Measurements from ENCODE around the gene B4GALT6.

B4GALT6 gene

DNA sequence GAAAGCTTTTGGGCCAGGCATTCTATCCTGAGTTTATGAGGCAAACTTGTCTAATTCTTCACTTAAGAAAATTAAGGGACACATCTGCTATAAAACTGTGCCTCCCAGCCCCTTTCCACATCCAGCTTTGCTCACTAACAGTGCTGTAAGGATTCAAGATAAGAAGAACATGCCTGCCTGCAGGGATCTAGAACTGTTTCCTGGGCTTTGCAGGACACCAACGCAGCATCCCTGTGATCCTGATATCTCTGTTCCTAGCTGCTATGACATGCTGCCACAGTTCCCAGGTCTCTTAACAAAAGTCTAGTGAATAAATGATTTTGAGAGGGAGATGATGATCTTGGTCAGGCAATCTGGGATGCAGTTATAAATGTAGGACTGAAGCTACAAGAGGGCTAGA, 12.4 kb downstream of the B4GALT6 start:
- DNase-seq (ENCODE audit: low spot score) = no peak
- H3K4me3 ChIP-seq = no peak overlapping the region
- H3K27ac ChIP-seq = no peak overlapping the region
- TF ChIP-seq, protein P1, sequence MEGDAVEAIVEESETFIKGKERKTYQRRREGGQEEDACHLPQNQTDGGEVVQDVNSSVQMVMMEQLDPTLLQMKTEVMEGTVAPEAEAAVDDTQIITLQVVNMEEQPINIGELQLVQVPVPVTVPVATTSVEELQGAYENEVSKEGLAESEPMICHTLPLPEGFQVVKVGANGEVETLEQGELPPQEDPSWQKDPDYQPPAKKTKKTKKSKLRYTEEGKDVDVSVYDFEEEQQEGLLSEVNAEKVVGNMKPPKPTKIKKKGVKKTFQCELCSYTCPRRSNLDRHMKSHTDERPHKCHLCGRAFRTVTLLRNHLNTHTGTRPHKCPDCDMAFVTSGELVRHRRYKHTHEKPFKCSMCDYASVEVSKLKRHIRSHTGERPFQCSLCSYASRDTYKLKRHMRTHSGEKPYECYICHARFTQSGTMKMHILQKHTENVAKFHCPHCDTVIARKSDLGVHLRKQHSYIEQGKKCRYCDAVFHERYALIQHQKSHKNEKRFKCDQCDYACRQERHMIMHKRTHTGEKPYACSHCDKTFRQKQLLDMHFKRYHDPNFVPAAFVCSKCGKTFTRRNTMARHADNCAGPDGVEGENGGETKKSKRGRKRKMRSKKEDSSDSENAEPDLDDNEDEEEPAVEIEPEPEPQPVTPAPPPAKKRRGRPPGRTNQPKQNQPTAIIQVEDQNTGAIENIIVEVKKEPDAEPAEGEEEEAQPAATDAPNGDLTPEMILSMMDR (IDR thresholded peaks at IDR 0.05) = no peak

DNA sequence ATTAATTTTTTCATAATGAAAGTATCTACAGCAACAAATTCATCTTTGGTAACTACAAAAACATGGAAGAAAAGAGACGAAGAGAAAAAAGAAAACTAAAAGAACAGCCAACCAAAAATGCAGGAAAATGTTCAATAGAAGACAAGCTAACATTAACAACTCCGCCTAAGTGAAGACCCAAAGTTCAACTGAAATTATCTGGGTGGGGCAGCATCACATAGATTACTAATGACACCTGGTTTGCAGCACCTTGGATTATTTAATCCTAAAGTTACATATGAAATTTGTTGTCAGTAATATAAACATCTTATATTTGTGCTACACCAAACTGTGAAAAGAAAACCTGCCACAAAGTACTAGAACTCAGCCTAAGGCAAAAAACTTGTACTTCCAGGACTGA, 14.8 kb downstream of the B4GALT6 start:
- H3K4me3 ChIP-seq = no peak overlapping the region
- TF ChIP-seq, protein P1 (IDR thresholded peaks at IDR 0.05) = no peak
- no peak for DNase-seq (ENCODE audit: low spot score)
- no peak overlapping the region for H3K27ac ChIP-seq

DNA sequence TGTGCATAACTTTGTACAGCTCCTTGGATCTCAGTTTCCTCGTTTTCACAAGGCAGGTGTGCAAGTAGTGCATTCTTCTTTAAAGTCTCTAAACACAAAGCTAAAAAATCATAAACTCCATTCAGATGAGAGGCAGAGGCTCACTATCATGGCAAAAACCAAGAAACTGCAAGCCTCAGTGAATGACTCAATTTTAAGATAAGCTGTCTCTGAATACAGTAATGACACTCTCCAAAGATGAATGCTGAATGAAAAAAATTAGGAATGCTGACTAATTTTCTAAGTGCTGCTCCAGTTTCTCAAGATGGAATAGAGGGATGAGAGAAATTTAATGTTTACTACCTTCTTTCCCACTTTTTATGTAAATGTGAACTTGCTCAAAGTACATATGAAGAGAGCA, 17.2 kb downstream of the B4GALT6 start:
- DNase-seq (ENCODE audit: low spot score) = no peak
- H3K4me3 ChIP-seq = no peak overlapping the region
- TF ChIP-seq, protein P1 (IDR thresholded peaks at IDR 0.05) = no peak
- no peak overlapping the region for H3K27ac ChIP-seq

DNA sequence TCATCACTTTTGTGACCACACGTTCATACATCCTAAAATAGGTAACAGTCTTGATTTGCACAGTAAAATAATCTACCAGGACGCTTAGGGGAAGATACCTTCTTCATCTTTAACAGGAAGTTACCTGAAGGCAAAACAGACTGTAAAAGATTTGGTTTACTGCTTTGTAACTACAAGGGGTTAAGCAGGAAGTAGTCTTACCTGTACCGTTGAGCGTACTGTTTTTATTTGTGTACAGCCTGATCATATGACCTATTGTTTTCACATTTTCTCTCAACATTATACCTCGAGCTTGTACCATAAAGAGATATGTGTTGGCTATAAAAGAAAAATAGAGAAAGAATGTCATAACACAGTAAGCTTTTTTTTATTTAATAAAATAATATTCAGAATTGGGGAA, 18.3 kb downstream of the B4GALT6 start:
- no peak for DNase-seq (ENCODE audit: low spot score)
- no peak overlapping the region for H3K4me3 ChIP-seq
- H3K27ac ChIP-seq = no peak overlapping the region
- TF ChIP-seq, protein P1 (IDR thresholded peaks at IDR 0.05) = no peak

DNA sequence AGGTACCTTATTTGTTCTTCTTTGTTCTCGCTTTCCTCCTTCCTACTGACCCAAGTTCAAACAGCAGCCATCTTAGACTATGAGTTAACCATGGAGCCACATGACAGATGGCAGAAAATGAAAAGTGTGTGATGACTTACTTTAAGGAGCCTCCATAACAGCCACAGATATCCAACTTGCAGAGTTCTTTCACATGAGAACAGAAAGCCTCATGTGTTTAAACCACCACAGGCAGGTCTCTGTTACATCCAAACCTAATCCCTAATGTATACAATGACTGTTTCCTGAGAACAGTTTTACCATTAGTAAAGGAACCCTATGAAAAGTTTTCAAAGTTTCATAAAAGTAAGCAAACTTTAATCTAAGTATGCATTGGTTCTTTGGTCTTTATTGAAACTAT, 20.3 kb downstream of the B4GALT6 start:
- H3K27ac ChIP-seq = no peak overlapping the region
- no peak for DNase-seq (ENCODE audit: low spot score)
- no peak overlapping the region for H3K4me3 ChIP-seq
- TF ChIP-seq, protein P1 (IDR thresholded peaks at IDR 0.05) = no peak

DNA sequence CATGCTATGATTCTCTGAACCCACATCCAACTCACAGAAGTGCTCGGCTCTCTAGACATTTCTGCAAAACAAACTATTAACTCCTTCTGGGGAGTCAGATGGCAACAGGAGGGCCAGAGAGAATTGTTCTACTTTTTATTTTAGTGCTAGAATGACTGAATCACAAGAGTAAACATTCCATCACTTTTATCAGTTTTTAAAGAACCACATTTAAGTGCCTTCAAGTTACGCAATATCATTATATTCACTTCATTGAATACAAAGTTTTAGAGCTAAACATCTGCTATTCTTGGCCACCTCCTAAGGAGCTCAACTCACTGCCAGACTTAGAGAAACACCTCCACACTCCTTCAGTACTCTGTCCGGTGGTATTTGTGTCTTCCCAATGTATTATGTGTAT, 22.4 kb downstream of the B4GALT6 start:
- DNase-seq (ENCODE audit: low spot score) = no peak
- no peak overlapping the region for H3K27ac ChIP-seq
- no peak overlapping the region for H3K4me3 ChIP-seq
- TF ChIP-seq, protein P1 (IDR thresholded peaks at IDR 0.05) = no peak

DNA sequence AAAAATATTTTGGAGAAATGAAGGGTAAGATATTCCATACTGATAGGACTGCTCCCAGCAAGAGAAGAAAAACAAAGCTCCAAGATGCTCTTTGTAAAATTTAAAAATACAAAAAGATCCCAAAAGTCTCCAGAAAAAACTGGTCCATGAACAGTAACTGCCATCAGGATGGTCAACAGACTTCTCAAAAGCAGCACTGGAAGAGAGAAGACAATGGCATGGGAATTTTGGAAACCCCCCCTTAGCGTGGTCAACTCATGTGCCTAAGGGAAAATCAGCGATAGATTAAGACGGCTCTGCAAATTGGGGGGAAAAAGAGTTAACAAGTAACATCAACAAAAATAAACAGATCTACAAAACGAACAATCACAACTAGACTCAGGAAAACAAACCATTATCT, 23.6 kb downstream of the B4GALT6 start:
- Histone ChIP-seq H3K4me3 (no peak overlapping the region), H3K27ac (no peak overlapping the region)
- TF ChIP-seq, protein P1 (IDR thresholded peaks at IDR 0.05) = no peak
- DNase-seq (ENCODE audit: low spot score) = no peak
